ENCODE measurements around the gene JAK1. TPM values are rescaled to one million over a fixed set of nuclear protein-coding genes. Genes with fewer than 3 reads are reported as not detected.

JAK1 gene
- polyA plus RNA-seq, 1 donor from 2014 or later, result 26.8 TPM

GRCh38 chr1:64828829-64829228 lies 137.5 kb downstream of the JAK1 start:
- Histone ChIP-seq H3K27ac (ENCODE audit: low read length) (no peak overlapping the region), H3K9ac (ENCODE audit: low read length) (no peak overlapping the region), H3K27me3 (ENCODE audit: insufficient read depth, low read depth, low read length) (no peaks in the 10 kb centered on the region), H3F3A (ENCODE audit: insufficient read depth, low read length, poor library complexity, severe bottlenecking) (no peaks in the 10 kb centered on the region), H3K79me2 (replicated peaks; ENCODE audit: insufficient read depth, low read length) (no peaks in the 10 kb centered on the region), H4K20me1 (ENCODE audit: insufficient read depth) (no peaks in the 10 kb centered on the region), H2AFZ (ENCODE audit: low read depth, low read length) (no peak overlapping the region), H3K9me3 (ENCODE audit: low read length) (no peaks in the 10 kb centered on the region), H3K9me2 (ENCODE audit: insufficient read depth, low read length) (no peaks in the 10 kb centered on the region), H3K4me2 (ENCODE audit: low read length) (no peak overlapping the region), H3K36me3 (ENCODE audit: insufficient read depth, low read length) (no peaks in the 10 kb centered on the region), H3K4me3 (ENCODE audit: low read length) (no peak overlapping the region)
- TF ChIP-seq RAD21 (conservative IDR thresholded peaks at IDR 0.05), result no peak
- TF ChIP-seq, protein P1, sequence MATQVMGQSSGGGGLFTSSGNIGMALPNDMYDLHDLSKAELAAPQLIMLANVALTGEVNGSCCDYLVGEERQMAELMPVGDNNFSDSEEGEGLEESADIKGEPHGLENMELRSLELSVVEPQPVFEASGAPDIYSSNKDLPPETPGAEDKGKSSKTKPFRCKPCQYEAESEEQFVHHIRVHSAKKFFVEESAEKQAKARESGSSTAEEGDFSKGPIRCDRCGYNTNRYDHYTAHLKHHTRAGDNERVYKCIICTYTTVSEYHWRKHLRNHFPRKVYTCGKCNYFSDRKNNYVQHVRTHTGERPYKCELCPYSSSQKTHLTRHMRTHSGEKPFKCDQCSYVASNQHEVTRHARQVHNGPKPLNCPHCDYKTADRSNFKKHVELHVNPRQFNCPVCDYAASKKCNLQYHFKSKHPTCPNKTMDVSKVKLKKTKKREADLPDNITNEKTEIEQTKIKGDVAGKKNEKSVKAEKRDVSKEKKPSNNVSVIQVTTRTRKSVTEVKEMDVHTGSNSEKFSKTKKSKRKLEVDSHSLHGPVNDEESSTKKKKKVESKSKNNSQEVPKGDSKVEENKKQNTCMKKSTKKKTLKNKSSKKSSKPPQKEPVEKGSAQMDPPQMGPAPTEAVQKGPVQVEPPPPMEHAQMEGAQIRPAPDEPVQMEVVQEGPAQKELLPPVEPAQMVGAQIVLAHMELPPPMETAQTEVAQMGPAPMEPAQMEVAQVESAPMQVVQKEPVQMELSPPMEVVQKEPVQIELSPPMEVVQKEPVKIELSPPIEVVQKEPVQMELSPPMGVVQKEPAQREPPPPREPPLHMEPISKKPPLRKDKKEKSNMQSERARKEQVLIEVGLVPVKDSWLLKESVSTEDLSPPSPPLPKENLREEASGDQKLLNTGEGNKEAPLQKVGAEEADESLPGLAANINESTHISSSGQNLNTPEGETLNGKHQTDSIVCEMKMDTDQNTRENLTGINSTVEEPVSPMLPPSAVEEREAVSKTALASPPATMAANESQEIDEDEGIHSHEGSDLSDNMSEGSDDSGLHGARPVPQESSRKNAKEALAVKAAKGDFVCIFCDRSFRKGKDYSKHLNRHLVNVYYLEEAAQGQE (IDR thresholded peaks at IDR 0.05; ENCODE audit: borderline replicate concordance), result no peak
- no peak for TF ChIP-seq EZH2 (IDR thresholded peaks at IDR 0.05; ENCODE audit: borderline replicate concordance, insufficient read depth, low read length, poor library complexity, severe bottlenecking)
- no peak for TF ChIP-seq TAF1 (IDR thresholded peaks at IDR 0.05; ENCODE audit: low read depth)
- no peak for TF ChIP-seq SMC3 (conservative IDR thresholded peaks at IDR 0.05; ENCODE audit: poor library complexity)
- no peak for TF ChIP-seq POLR2AphosphoS5 (IDR thresholded peaks at IDR 0.05)
- TF ChIP-seq MXI1 (conservative IDR thresholded peaks at IDR 0.05; ENCODE audit: poor library complexity, severe bottlenecking), result no peak
- TF ChIP-seq, protein P2, sequence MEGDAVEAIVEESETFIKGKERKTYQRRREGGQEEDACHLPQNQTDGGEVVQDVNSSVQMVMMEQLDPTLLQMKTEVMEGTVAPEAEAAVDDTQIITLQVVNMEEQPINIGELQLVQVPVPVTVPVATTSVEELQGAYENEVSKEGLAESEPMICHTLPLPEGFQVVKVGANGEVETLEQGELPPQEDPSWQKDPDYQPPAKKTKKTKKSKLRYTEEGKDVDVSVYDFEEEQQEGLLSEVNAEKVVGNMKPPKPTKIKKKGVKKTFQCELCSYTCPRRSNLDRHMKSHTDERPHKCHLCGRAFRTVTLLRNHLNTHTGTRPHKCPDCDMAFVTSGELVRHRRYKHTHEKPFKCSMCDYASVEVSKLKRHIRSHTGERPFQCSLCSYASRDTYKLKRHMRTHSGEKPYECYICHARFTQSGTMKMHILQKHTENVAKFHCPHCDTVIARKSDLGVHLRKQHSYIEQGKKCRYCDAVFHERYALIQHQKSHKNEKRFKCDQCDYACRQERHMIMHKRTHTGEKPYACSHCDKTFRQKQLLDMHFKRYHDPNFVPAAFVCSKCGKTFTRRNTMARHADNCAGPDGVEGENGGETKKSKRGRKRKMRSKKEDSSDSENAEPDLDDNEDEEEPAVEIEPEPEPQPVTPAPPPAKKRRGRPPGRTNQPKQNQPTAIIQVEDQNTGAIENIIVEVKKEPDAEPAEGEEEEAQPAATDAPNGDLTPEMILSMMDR (IDR thresholded peaks at IDR 0.05; ENCODE audit: poor library complexity, severe bottlenecking), result no peak
- no peak for TF ChIP-seq EP300 (conservative IDR thresholded peaks at IDR 0.05; ENCODE audit: poor library complexity, severe bottlenecking)

GRCh38 chr1:64826991-64827390 lies 139.4 kb downstream of the JAK1 start:
- Histone ChIP-seq H3K9me2 (ENCODE audit: insufficient read depth, low read length) (no peaks in the 10 kb centered on the region), H3K79me2 (replicated peaks; ENCODE audit: insufficient read depth, low read length) (no peaks in the 10 kb centered on the region), H3K27ac (ENCODE audit: low read length) (no peak overlapping the region), H3K4me3 (ENCODE audit: low read length) (no peak overlapping the region), H3K36me3 (ENCODE audit: insufficient read depth, low read length) (no peaks in the 10 kb centered on the region), H3K4me2 (ENCODE audit: low read length) (no peak overlapping the region), H3K27me3 (ENCODE audit: insufficient read depth, low read depth, low read length) (no peaks in the 10 kb centered on the region), H4K20me1 (ENCODE audit: insufficient read depth) (no peaks in the 10 kb centered on the region), H3K9me3 (ENCODE audit: low read length) (no peaks in the 10 kb centered on the region), H2AFZ (ENCODE audit: low read depth, low read length) (no peak overlapping the region), H3K9ac (ENCODE audit: low read length) (no peak overlapping the region), H3F3A (ENCODE audit: insufficient read depth, low read length, poor library complexity, severe bottlenecking) (no peaks in the 10 kb centered on the region)
- TF ChIP-seq TAF1 (IDR thresholded peaks at IDR 0.05; ENCODE audit: low read depth), result no peak
- no peak for TF ChIP-seq RAD21 (conservative IDR thresholded peaks at IDR 0.05)
- TF ChIP-seq SMC3 (conservative IDR thresholded peaks at IDR 0.05; ENCODE audit: poor library complexity), result no peak
- no peak for TF ChIP-seq EZH2 (IDR thresholded peaks at IDR 0.05; ENCODE audit: borderline replicate concordance, insufficient read depth, low read length, poor library complexity, severe bottlenecking)
- no peak for TF ChIP-seq MXI1 (conservative IDR thresholded peaks at IDR 0.05; ENCODE audit: poor library complexity, severe bottlenecking)
- TF ChIP-seq EP300 (conservative IDR thresholded peaks at IDR 0.05; ENCODE audit: poor library complexity, severe bottlenecking), result no peak
- no peak for TF ChIP-seq POLR2AphosphoS5 (IDR thresholded peaks at IDR 0.05)
- TF ChIP-seq, protein P2 (IDR thresholded peaks at IDR 0.05; ENCODE audit: poor library complexity, severe bottlenecking), result no peak
- TF ChIP-seq, protein P1 (IDR thresholded peaks at IDR 0.05; ENCODE audit: borderline replicate concordance), result no peak
